HCT116 (cell line): ENCODE results near the gene HPS1. TPM values are rescaled to one million over a fixed set of nuclear protein-coding genes. Genes with fewer than 3 reads are reported as not detected.

Experiments
- ATAC-seq: fragments of 200-7000 bp; cut with Tn5 transposase; 2 replicates; pipeline ENCODE4 v1.9.1; 2020; ENCODE audit warnings: mild to moderate bottlenecking, moderate library complexity
- BruUV-seq: library from RNA; stranded (reverse); fragments of 400-500 nt; replicated peaks from 2 replicates; lab custom pipeline; 2021; lab: Mats Ljungman, UMichigan
- CTCF ChIA-PET: fragments of 300-600 bp; sonication (Branson Sonifier 250); formaldehyde crosslinking; loops from one replicate; lab custom pipeline; 2021; ENCODE audit warnings: antibody characterized with exemption; lab: Charles Lee
- POLR2A ChIA-PET: fragments of 300-600, 350-600 bp; sonication (Branson Sonifier 250); formaldehyde crosslinking; loops from one replicate; lab custom pipeline; 2021; ENCODE audit warnings: antibody characterized with exemption; lab: Charles Lee
- RAD21 ChIA-PET, 2 experiments: fragments of 300-600 bp; sonication (Branson Sonifier 250); formaldehyde crosslinking; loops; one replicate each; lab custom pipeline; 2023; ENCODE audit warnings: low total read pairs in 2 of 2; ENCODE audit not compliant: uncharacterized antibody in 2 of 2, unreplicated experiment in 2 of 2, low non-redundant PET in 1 of 2; lab: Charles Lee
- DNase-seq: peaks from one replicate; pipeline ENCODE4 v3.0.0-alpha.2; 2010; ENCODE audit warnings: low read depth, low spot score
- H2AFZ ChIP-seq: fragments of 200-600 bp; shearing (Covaris generic), sonication (generic); 2 replicates; pipeline ENCODE4 v1.6.1; 2017; ENCODE audit warnings: low read depth, mixed run types, mixed read lengths, antibody characterized with exemption, low read length; ENCODE audit not compliant: poor library complexity, severe bottlenecking
- H3K27ac ChIP-seq: 2 replicates; pipeline ENCODE4 v1.5.1; 2012; ENCODE audit warnings: low read depth, low read length
- H3K27me3 ChIP-seq: fragments of 200-600 bp; sonication (generic); 2 replicates; pipeline ENCODE4 v1.6.1; 2016; ENCODE audit warnings: mixed run types, low read length, mixed read lengths; ENCODE audit not compliant: insufficient read depth
- H3K36me3 ChIP-seq, 2 experiments: fragments of 200-500 bp in 1 of 2; fragments of 200-600 bp in 1 of 2; sonication (Bioruptor generic) in 1 of 2; sonication (generic) in 1 of 2; 2 replicates each; pipeline versions ENCODE4 v1.5.1 to v1.6.1; 2014 to 2016; ENCODE audit warnings: low read length in 2 of 2, inconsistent platforms in 1 of 2, mixed read lengths in 1 of 2, mixed run types in 1 of 2; ENCODE audit not compliant: insufficient read depth in 2 of 2, control insufficient read depth in 1 of 2
- H3K4me1 ChIP-seq, 2 experiments: fragments of 200-600 bp in 1 of 2; sonication (generic) in 1 of 2; 2 replicates each; pipeline versions ENCODE4 v1.5.1 to v1.6.1; 2012 to 2017; ENCODE audit warnings: low read length in 2 of 2, inconsistent platforms in 1 of 2, mild to moderate bottlenecking in 1 of 2, mixed read lengths in 1 of 2, mixed run types in 1 of 2, moderate library complexity in 1 of 2; ENCODE audit not compliant: insufficient read depth in 2 of 2, control insufficient read depth in 1 of 2
- H3K4me2 ChIP-seq: fragments of 200-600 bp; sonication (generic); 2 replicates; pipeline ENCODE4 v1.6.1; 2017; ENCODE audit warnings: mixed run types, low read length, mixed read lengths
- H3K4me3 ChIP-seq, 2 experiments: fragments of 200-600 bp in 1 of 2; sonication (generic) in 1 of 2; replicated peaks in 1 of 2; 2 replicates each; pipeline ENCODE4 v1.5.1; 2011 to 2016; ENCODE audit warnings: low read length in 2 of 2, control low read depth in 1 of 2, low read depth in 1 of 2, mild to moderate bottlenecking in 1 of 2, mixed read lengths in 1 of 2, mixed run types in 1 of 2
- H3K79me2 ChIP-seq: fragments of 200-600 bp; sonication (generic); 2 replicates; pipeline ENCODE4 v1.6.1; 2017; ENCODE audit warnings: mild to moderate bottlenecking, mixed run types, low read length, moderate library complexity, mixed read lengths; ENCODE audit not compliant: insufficient read depth
- H3K9ac ChIP-seq: fragments of 200-600 bp; sonication (generic); 2 replicates; pipeline ENCODE4 v1.6.1; 2016; ENCODE audit warnings: low read length, mixed read lengths
- H3K9me2 ChIP-seq: fragments of 200-600 bp; sonication (generic), shearing (Covaris generic); 2 replicates; pipeline ENCODE4 v1.6.1; 2017; ENCODE audit warnings: mixed run types, mild to moderate bottlenecking, moderate library complexity; ENCODE audit not compliant: insufficient read depth
- H3K9me3 ChIP-seq, 2 experiments: fragments of 200-500 bp in 1 of 2; fragments of 200-600 bp in 1 of 2; sonication (Bioruptor generic) in 1 of 2; sonication (generic) in 1 of 2; 2 replicates each; pipeline ENCODE4 v1.6.1; 2014 to 2017; ENCODE audit warnings: low read length in 2 of 2, mixed read lengths in 2 of 2, inconsistent platforms in 1 of 2, low read depth in 1 of 2, mild to moderate bottlenecking in 1 of 2, mixed run types in 1 of 2, moderate library complexity in 1 of 2; ENCODE audit not compliant: control insufficient read depth in 1 of 2, insufficient read depth in 1 of 2
- H4K20me1 ChIP-seq: fragments of 200-600 bp; sonication (generic), shearing (Covaris generic); 2 replicates; pipeline ENCODE4 v1.6.1; 2017; ENCODE audit warnings: mixed run types, mild to moderate bottlenecking, moderate library complexity; ENCODE audit not compliant: insufficient read depth
- ATF3 ChIP-seq: IDR thresholded peaks from 2 replicates; pipeline ENCODE4 v1.6.1; 2012
- CEBPB ChIP-seq: IDR thresholded peaks from 2 replicates; pipeline ENCODE4 v1.6.1; 2012; ENCODE audit warnings: low read depth
- CTCF ChIP-seq, 3 experiments: fragments of 200-600 bp in 1 of 3; sonication (generic) in 1 of 3; IDR thresholded peaks in 2 of 3; conservative IDR thresholded peaks in 1 of 3; 2 replicates each; pipeline ENCODE4 v1.5.1; 2012 to 2017; ENCODE audit warnings: low read depth in 2 of 3, low read length in 2 of 3, antibody characterized with exemption in 1 of 3, borderline replicate concordance in 1 of 3, control low read depth in 1 of 3, mild to moderate bottlenecking in 1 of 3, mixed read lengths in 1 of 3, mixed run types in 1 of 3, moderate library complexity in 1 of 3; ENCODE audit not compliant: insufficient read depth in 1 of 3
- ELF1 ChIP-seq: IDR thresholded peaks from 2 replicates; pipeline ENCODE4 v1.6.1; 2012; ENCODE audit warnings: low read depth, borderline replicate concordance
- EZH2 ChIP-seq: fragments of 200-600 bp; sonication (generic); IDR thresholded peaks from 2 replicates; pipeline ENCODE4 v1.6.1; 2017; ENCODE audit warnings: antibody characterized with exemption, mixed run types
- POLR2A ChIP-seq: IDR thresholded peaks from 2 replicates; pipeline ENCODE4 v1.7.0; 2011; ENCODE audit warnings: borderline replicate concordance; ENCODE audit not compliant: insufficient read depth, insufficient read length; ENCODE audit errors: extremely low read depth
- POLR2AphosphoS5 ChIP-seq: IDR thresholded peaks from 2 replicates; pipeline ENCODE4 v1.6.1; 2011; ENCODE audit warnings: mild to moderate bottlenecking, low read depth, low read length, moderate library complexity
- REST ChIP-seq: IDR thresholded peaks from 2 replicates; pipeline ENCODE4 v1.6.1; 2012; ENCODE audit warnings: low read depth
- SIN3A ChIP-seq: IDR thresholded peaks from 2 replicates; pipeline ENCODE4 v1.6.1; 2012; ENCODE audit warnings: low read depth
- SP1 ChIP-seq: IDR thresholded peaks from 2 replicates; pipeline ENCODE4 v1.6.1; 2012; ENCODE audit warnings: low read depth
- SRF ChIP-seq: IDR thresholded peaks from 2 replicates; pipeline ENCODE4 v1.6.1; 2012; ENCODE audit warnings: low read depth
- TCF7L2 ChIP-seq: IDR thresholded peaks from 2 replicates; pipeline ENCODE4 v1.7.0; 2011; ENCODE audit warnings: borderline replicate concordance, inconsistent platforms; ENCODE audit not compliant: insufficient read depth, insufficient read length; ENCODE audit errors: extremely low read depth
- intact Hi-C: fragments of 100-400 bp; cut with micrococcal nuclease; formaldehyde crosslinking; loops from 2 replicates; pipeline ENCODE4 v1.10.0; 2022
- total RNA-seq: library from RNA; stranded (reverse); gene quantifications from one replicate; pipeline ENCODE4 v1.2.1, GENCODE V29; 2021; ENCODE audit not compliant: unreplicated experiment

The HPS1 gene
- total RNA-seq, 1 experiment from 2014 or later, result 64.3 TPM

GRCh38 chr10:98458809-98459784 is 12.4 kb upstream of the HPS1 start (continued):
- no peak for TF ChIP-seq REST
- no peak for TF ChIP-seq POLR2AphosphoS5
- no peak for TF ChIP-seq ATF3
- no peak for TF ChIP-seq EZH2
- no peak for TF ChIP-seq SRF
- no peak for TF ChIP-seq ELF1
- TF ChIP-seq CEBPB, result no peak
- TF ChIP-seq, all 23 proteins: peak for 0

- ATAC-seq, result no peak
- no peak for TF ChIP-seq REST
- TF ChIP-seq ATF3, result no peak
- no peak for TF ChIP-seq TCF7L2
- TF ChIP-seq SIN3A, result no peak
- no peak for TF ChIP-seq SP1
- no peak for TF ChIP-seq CEBPB
- no peak for TF ChIP-seq ELF1
- TF ChIP-seq POLR2A, result no peak
- no peak for TF ChIP-seq SRF
- TF ChIP-seq CTCF (IDR thresholded peaks at IDR 0.05 in 2 of 3, conservative IDR thresholded peaks at IDR 0.05 in 1 of 3; ENCODE audit: borderline replicate concordance in 1 of 3, insufficient read depth in 1 of 3, low read depth in 2 of 3, low read length in 2 of 3), result no peak
These were observed 11.0 kb upstream of the HPS1 start for GRCh38 chr10:98457721-98458120.

More at GRCh38 chr10:98457721-98458120, 11.0 kb upstream of the HPS1 start:
- H3K4me2 ChIP-seq, result no peak overlapping the region
- H3K9me3 ChIP-seq, result no peaks in the 10 kb centered on the region
- no peaks in the 10 kb centered on the region for H3K36me3 ChIP-seq
- no peak overlapping the region for H3K27ac ChIP-seq
- no peak overlapping the region for H2AFZ ChIP-seq
- H4K20me1 ChIP-seq, result no peaks in the 10 kb centered on the region
- ChIA-PET POLR2A (no interaction called here), RAD21 (no interaction called here), CTCF (interaction anchor here (1.2 kb wide), 1 partner anchor 9 kb away, joined by 5 read pairs; no protein-coding TSS in a partner anchor)
- H3K9ac ChIP-seq, result no peak overlapping the region
- no peaks in the 10 kb centered on the region for H3K9me2 ChIP-seq
- BruUV-seq, result no TSS peak
- intact Hi-C loops, result no loop called here
- H3K4me3 ChIP-seq, result no peak overlapping the region
- H3K27me3 ChIP-seq, result no peaks in the 10 kb centered on the region; the same call in 1 of the 2 replicates
- H3K4me1 ChIP-seq, result peaks cover 11 to 14% of the 10 kb centered on the region in 2 experiments
- no peak for DNase-seq
- H3K79me2 ChIP-seq, result no peaks in the 10 kb centered on the region
